ENCODE measurements around the gene PLTP. TPM values are rescaled to one million over a fixed set of nuclear protein-coding genes. Genes with fewer than 3 reads are reported as not detected.

PLTP gene
- total RNA-seq, 1 donor from 2014 or later: 58.1 TPM

- Mint-ChIP-seq H3K36me3 (no peaks in the 10 kb centered on the region), H3K4me1 (peaks cover 11% of the 10 kb centered on the region), H3K27me3 (ENCODE audit: low read depth) (peaks cover 7% of the 10 kb centered on the region), H3K9me3 (no peaks in the 10 kb centered on the region), H3K4me3 (no peak overlapping the region), H3K27ac (no peak overlapping the region)
- no peak for TF ChIP-seq CTCF (IDR thresholded peaks at IDR 0.05; ENCODE audit: unreplicated experiment)
- no peak for DNase-seq (ENCODE audit: low spot score in 2 of 2, unreplicated experiment in 2 of 2)
Measured at GRCh38 chr20:45925821-45926506, 14.0 kb upstream of the PLTP start.

DNA sequence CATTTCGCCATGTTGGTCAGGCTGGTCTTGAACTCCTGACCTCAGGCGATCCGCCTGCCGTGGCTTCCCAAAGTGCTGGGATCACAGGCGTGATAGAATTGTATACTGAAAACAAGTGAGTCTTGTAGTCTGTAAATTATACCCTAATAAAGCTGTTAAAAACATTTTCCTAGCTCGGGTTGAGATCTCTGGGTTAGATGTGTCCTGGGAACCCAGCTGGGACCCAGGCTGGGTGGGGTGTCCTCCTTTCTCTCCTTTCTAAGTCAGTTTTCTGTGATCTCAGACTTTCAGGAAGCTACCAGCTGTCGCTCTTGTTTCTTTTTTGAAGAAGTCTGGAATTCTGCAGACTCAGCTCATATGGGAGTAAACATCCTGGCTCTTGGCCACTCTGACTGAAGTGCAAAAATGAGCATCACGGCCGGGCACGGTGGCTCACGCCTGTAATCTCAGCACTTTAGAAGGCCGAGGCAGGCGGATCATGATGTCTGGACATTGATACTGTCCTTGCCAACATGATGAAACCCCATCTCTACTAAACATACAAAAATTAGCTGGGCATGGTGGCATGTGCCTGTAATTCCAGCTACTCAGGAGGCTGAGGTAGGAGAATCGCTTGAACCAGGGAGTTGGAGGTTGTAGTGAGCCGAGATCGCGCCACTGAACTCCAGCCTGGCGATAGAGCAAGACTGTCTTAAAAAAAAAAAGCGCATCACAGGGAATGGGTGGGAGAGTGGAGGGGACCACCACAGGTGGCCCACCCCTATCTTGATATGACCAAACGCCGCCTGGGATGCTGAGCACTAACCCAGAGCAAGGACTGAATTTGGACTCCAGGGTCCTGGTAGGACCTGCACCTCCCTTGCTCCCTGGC lies 12.7 kb upstream of the PLTP start:
- no peaks in the 10 kb centered on the region for H3K36me3 Mint-ChIP-seq
- H3K4me3 Mint-ChIP-seq: no peak overlapping the region
- H3K9me3 Mint-ChIP-seq: no peaks in the 10 kb centered on the region
- H3K27me3 Mint-ChIP-seq (ENCODE audit: low read depth): peaks cover 8% of the 10 kb centered on the region
- peaks cover 17% of the 10 kb centered on the region for H3K4me1 Mint-ChIP-seq
- no peak for DNase-seq (ENCODE audit: low spot score in 2 of 2, unreplicated experiment in 2 of 2)
- peak overlapping the region; percentile 85 for H3K27ac Mint-ChIP-seq
- no peak for TF ChIP-seq CTCF (IDR thresholded peaks at IDR 0.05; ENCODE audit: unreplicated experiment)

DNA sequence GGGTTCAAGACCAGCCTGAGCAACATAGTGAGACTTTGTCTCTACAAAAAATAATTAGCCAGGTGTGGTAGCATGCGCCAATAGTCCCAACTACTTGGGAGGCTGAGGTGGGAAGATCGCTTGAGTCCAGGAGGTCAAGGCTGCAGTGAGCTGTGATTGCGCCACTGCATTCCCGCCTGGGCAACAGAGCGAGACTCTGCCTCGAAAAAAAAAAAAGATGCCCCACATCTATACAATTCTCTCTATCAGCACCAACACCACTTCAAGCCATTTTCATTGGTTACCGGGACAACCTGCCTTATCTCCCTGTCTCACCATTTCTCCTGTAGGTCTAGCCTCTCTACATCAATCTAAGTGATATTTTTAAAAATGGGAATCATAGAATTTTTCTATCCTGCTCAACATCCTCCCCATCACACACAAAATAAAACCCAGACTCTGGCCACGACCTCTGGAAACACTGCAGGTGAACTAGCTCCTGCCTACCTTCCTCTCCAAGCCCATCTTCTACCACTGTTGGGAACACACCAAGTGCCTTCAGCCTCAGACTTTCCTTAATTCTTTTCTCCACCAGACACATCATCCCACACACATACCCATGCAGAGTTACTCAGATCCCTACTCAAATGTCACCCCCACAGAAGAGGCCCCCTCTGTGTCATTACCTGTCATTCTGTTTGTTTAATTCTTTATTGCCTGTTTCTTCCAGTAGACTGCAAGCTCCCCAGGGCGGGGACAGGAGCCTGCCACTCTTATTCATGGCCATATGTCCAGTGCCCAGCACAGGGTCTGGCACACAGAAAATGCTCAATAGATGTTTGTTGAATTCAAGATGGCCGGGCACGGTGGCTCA lies 9.6 kb upstream of the PLTP start:
- Mint-ChIP-seq H3K4me1 (peaks cover 19% of the 10 kb centered on the region), H3K27ac (no peak overlapping the region), H3K9me3 (no peaks in the 10 kb centered on the region), H3K36me3 (no peaks in the 10 kb centered on the region), H3K27me3 (ENCODE audit: low read depth) (peaks cover 8% of the 10 kb centered on the region), H3K4me3 (no peak overlapping the region)
- TF ChIP-seq CTCF (IDR thresholded peaks at IDR 0.05; ENCODE audit: unreplicated experiment): no peak
- DNase-seq (ENCODE audit: low spot score in 2 of 2, unreplicated experiment in 2 of 2): no peak

GRCh38 chr20:45920462-45921336 lies 8.7 kb upstream of the PLTP start:
- Mint-ChIP-seq H3K9me3 (no peaks in the 10 kb centered on the region), H3K4me1 (peaks cover 19% of the 10 kb centered on the region), H3K27ac (peak overlapping the region; percentile 6), H3K27me3 (ENCODE audit: low read depth) (peaks cover 8% of the 10 kb centered on the region), H3K4me3 (no peak overlapping the region), H3K36me3 (no peaks in the 10 kb centered on the region)
- no peak for TF ChIP-seq CTCF (IDR thresholded peaks at IDR 0.05; ENCODE audit: unreplicated experiment)
- DNase-seq (ENCODE audit: low spot score in 2 of 2, unreplicated experiment in 2 of 2): no peak

Measured in mesothelial cell of epicardium (in vitro differentiated cells).